Pancreas (tissue), 10 donors: ENCODE data around the gene TSC22D4. TPM values are rescaled to one million over a fixed set of nuclear protein-coding genes. Genes with fewer than 3 reads are reported as not detected.

Experiments
- ATAC-seq, 4 donors: fragments of 200-7000 bp; cut with Tn5 transposase; one replicate each; pipeline versions ENCODE4 v1.8.0 to v1.9.1; 2020; ENCODE audit warnings: mild to moderate bottlenecking in 4 of 4, moderate library complexity in 4 of 4
- DNase-seq, 6 donors: peaks; one replicate each; pipeline ENCODE4 v3.0.0-alpha.2; 2020
- FAIRE-seq: peaks from 2 replicates; lab custom pipeline; 2012; peaks lifted over from hg19 to GRCh38; lab: Jason Lieb, UNC
- H3K27ac ChIP-seq, 4 donors: fragments of 200-600 bp; sonication (generic); 1 replicate in 3 of 4; 2 replicates in 1 of 4; pipeline versions ENCODE4 v1.5.0 to v1.8.0; 2020
- H3K27me3 ChIP-seq, 4 donors: fragments of 200-600 bp; one replicate each; pipeline ENCODE4 v1.8.0; 2021
- H3K36me3 ChIP-seq, 3 donors: fragments of 200-600 bp; sonication (generic) in 1 of 3; one replicate each; pipeline versions ENCODE4 v1.5.0 to v1.8.0; 2020 to 2021
- H3K4me1 ChIP-seq, 3 donors: fragments of 200-600 bp; one replicate each; pipeline ENCODE4 v1.8.0; 2021
- H3K4me3 ChIP-seq, 4 donors: fragments of 200-600 bp; sonication (generic) in 2 of 4; one replicate each; pipeline versions ENCODE4 v1.5.0 to v1.8.0; 2020 to 2021
- H3K9me3 ChIP-seq, 4 donors: fragments of 200-600 bp; one replicate each; pipeline ENCODE4 v1.8.0; 2021
- WGBS, 2 donors: extraction: QIAGEN DNeasy Blood & Tissue Kit; methylation state at CpG; one replicate each; pipeline ENCODE4 v1.1.7; 2013; 5-methylcytosine and 5-hydroxymethylcytosine counted together
- intact Hi-C, 3 donors: fragments of 100-400 bp; cut with DNase I; formaldehyde crosslinking; loops; one replicate each; pipeline versions ENCODE4 v1.11.1 to v1.14.2; 2022
- polyA plus RNA-seq, 2 donors: library from polyadenylated mRNA; stranded (reverse); fragments of 200-250 nt; gene quantifications; one replicate each; pipeline ENCODE4 v1.2.3, GENCODE V29; 2013
- total RNA-seq, 6 donors: library from RNA; stranded (reverse); fragmentation: NEBNext Ultra II Directional in 4 of 6; extraction: Animal tissue kit (Norgen Biotek cat#: 25700) in 4 of 6; gene quantifications; one replicate each; pipeline versions ENCODE4 v1.2.1 to v1.2.4, GENCODE V29; 2021 to 2023
- TF ChIP-seq, protein P1 (sequence below), 4 donors: fragments of 200-600 bp; sonication (generic) in 3 of 4; IDR thresholded peaks; one replicate each; pipeline versions ENCODE4 v1.5.0 to v1.8.0; 2021; ENCODE audit warnings: antibody characterized with exemption in 4 of 4
- donor health status: healthy with polysubstance abuse.
- donor health status: DM: no; HTN: no; CAD: no; lungs with moderate emphysema.
- donor health status: DM: no; HTN: no; CAD: no.
- donor health status: control.
- donor health status: control.
- donor health status: Bipolar disorder and iron deficiency.
- donor health status: DM: yes; HTN: yes; CAD: no.
- donor health status: DM: no; HTN: no; CAD: no.
- donor health status: DM: no; HTN: no; CAD: no.
- donor health status: DM: yes; HTN: yes; CAD: no.

Gene TSC22D4
- total and polyA plus RNA-seq, 8 donors: 17.4 to 44.6 (median 20.8) TPM

DNA sequence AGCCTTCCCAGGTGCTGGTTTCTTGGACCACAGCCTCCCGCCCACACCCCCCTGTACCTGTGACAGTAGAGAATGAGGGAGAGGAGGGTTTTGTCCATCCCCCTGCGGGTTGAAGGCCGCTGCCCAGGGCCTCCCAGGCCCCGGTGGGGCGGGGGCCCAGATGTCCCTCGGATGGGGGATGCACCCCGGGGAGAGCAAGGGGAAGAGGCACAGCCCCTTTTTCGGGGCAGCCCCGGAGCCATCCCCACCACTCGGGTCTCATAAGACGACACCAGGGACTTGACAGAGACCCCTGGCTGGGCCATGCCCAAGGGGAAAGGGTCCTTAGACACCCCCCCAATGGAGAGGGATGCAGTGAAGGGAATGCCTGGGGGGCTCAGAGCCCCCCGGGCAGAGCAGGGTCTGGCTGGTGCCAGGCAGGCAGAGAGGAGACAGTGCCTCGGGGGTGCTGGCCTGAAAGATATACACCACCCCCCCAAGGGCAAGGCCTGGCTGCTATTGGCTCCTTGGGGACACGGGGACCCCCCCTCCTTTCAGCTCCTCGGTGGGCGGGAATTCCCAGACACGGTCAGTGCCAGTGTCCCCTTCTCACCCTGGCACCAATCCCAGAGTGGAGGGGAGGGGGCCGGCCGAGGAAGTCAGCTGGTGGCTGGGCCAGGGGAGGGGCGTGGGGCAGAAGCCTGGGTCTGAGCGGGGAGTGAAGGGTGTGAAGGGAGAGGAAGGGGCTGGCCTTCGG, 11.2 kb downstream of the TSC22D4 start:
- intact Hi-C loops: loop anchor here in 2 of 3 donors (5.0 to 10.0 kb wide), 3 partner anchors 94 to 217 kb away; no protein-coding TSS in a partner anchor
- no peak overlapping the region for H3K27ac ChIP-seq
- FAIRE-seq: no peak

GRCh38 chr7:100466653-100467605, 12.1 kb downstream of the TSC22D4 start:
- TF ChIP-seq, protein P1, sequence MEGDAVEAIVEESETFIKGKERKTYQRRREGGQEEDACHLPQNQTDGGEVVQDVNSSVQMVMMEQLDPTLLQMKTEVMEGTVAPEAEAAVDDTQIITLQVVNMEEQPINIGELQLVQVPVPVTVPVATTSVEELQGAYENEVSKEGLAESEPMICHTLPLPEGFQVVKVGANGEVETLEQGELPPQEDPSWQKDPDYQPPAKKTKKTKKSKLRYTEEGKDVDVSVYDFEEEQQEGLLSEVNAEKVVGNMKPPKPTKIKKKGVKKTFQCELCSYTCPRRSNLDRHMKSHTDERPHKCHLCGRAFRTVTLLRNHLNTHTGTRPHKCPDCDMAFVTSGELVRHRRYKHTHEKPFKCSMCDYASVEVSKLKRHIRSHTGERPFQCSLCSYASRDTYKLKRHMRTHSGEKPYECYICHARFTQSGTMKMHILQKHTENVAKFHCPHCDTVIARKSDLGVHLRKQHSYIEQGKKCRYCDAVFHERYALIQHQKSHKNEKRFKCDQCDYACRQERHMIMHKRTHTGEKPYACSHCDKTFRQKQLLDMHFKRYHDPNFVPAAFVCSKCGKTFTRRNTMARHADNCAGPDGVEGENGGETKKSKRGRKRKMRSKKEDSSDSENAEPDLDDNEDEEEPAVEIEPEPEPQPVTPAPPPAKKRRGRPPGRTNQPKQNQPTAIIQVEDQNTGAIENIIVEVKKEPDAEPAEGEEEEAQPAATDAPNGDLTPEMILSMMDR (IDR thresholded peaks at IDR 0.05): no peak
- FAIRE-seq: no peak
- intact Hi-C loops: loop anchor here in 2 of 3 donors (5.0 to 10.0 kb wide), 3 partner anchors 95 to 218 kb away; no protein-coding TSS in a partner anchor

More for the DNA sequence above, 11.2 kb downstream of the TSC22D4 start:
- H3K27me3 ChIP-seq: no peaks in the 10 kb centered on the region
- TF ChIP-seq, protein P1 (IDR thresholded peaks at IDR 0.05): no peak
- WGBS, 2 donors: 58 to 61% methylated on average over 18 to 22 of the region's 22 CpGs
- peaks cover 0 to 5% (median 0%) of the 10 kb centered on the region in 3 donors for H3K4me1 ChIP-seq
- H3K36me3 ChIP-seq: no peaks in the 10 kb centered on the region
- H3K9me3 ChIP-seq: no peaks in the 10 kb centered on the region
- no peak overlapping the region for H3K4me3 ChIP-seq
- DNase-seq (peak in 2 of 6 donors; percentile 63 to 82), ATAC-seq (no peak)

GRCh38 chr7:100465702-100466311, 13.2 kb downstream of the TSC22D4 start:
- TF ChIP-seq, protein P1 (IDR thresholded peaks at IDR 0.05): peak; percentile 42 to 61 (median 56)
- DNase-seq (peak; percentile 82 to 95 (median 88)), ATAC-seq (peak; percentile 84 to 93 (median 92)), FAIRE-seq (no peak)
- 3 to 4% methylated on average over 16 to 17 of the region's 17 CpGs for WGBS, 2 donors
- Histone ChIP-seq H3K4me1 (peaks cover 0 to 5% (median 0%) of the 10 kb centered on the region in 3 donors), H3K27me3 (no peaks in the 10 kb centered on the region), H3K9me3 (no peaks in the 10 kb centered on the region), H3K27ac (peak overlapping the region in 3 of 4 donors; percentile 39 to 42 (median 41)), H3K36me3 (no peaks in the 10 kb centered on the region), H3K4me3 (peak overlapping the region in 1 of 4 donors; percentile 14)
- intact Hi-C loops: loop anchor here in 2 of 3 donors (5.0 to 10.0 kb wide), 3 partner anchors 96 to 219 kb away; no protein-coding TSS in a partner anchor

More at GRCh38 chr7:100466653-100467605, 12.1 kb downstream of the TSC22D4 start:
- DNase-seq (peak in 1 of 6 donors; percentile 41), ATAC-seq (no peak)
- H3K27ac ChIP-seq: peak overlapping the region; percentile 8 to 42 (median 40)
- H3K9me3 ChIP-seq: no peaks in the 10 kb centered on the region
- H3K36me3 ChIP-seq: no peaks in the 10 kb centered on the region
- WGBS, 2 donors: 65 to 70% methylated on average over 31 to 32 of the region's 32 CpGs
- peaks cover 0 to 5% (median 0%) of the 10 kb centered on the region in 3 donors for H3K4me1 ChIP-seq
- no peak overlapping the region for H3K4me3 ChIP-seq
- H3K27me3 ChIP-seq: no peaks in the 10 kb centered on the region

- intact Hi-C loops: loop anchor here in 2 of 3 donors (5.0 to 10.0 kb wide), 3 partner anchors 97 to 220 kb away; no protein-coding TSS in a partner anchor
- FAIRE-seq (no peak), DNase-seq (no peak), ATAC-seq (no peak)
- TF ChIP-seq, protein P1 (IDR thresholded peaks at IDR 0.05): no peak
- Histone ChIP-seq H3K27ac (peak overlapping the region in 2 of 4 donors; percentile 3 to 39), H3K27me3 (no peaks in the 10 kb centered on the region), H3K36me3 (no peaks in the 10 kb centered on the region), H3K9me3 (no peaks in the 10 kb centered on the region), H3K4me3 (no peak overlapping the region), H3K4me1 (peaks cover 0 to 5% (median 0%) of the 10 kb centered on the region in 3 donors)
- 58 to 60% methylated on average over 8 of the region's 8 CpGs for WGBS, 2 donors
Measured at GRCh38 chr7:100465299-100465698, 13.7 kb downstream of the TSC22D4 start.
